HepG2 (cell line): ENCODE data around the gene ZNF274. TPM values are rescaled to one million over a fixed set of nuclear protein-coding genes. Genes with fewer than 3 reads are reported as not detected.

Experiments
- ATF3 ChIP-seq: sonication (generic); formaldehyde crosslinking; IDR thresholded peaks from 2 replicates; pipeline ENCODE4 v1.4.0; 2020; ENCODE audit warnings: missing genetic modification reagents
- HDAC1 ChIP-seq: sonication (generic); formaldehyde crosslinking; IDR thresholded peaks from 2 replicates; pipeline ENCODE4 v1.5.1; 2020; ENCODE audit warnings: mild to moderate bottlenecking, missing genetic modification reagents
- KLF16 ChIP-seq, 2 experiments: sonication (generic) in 1 of 2; formaldehyde crosslinking in 1 of 2; IDR thresholded peaks; 2 replicates each; pipeline versions ENCODE4 v1.6.1 to v1.8.0; 2016 to 2023; ENCODE audit warnings: missing genetic modification reagents in 2 of 2, missing compliant biosample characterization in 1 of 2
- MED1 ChIP-seq: sonication (generic); formaldehyde crosslinking; IDR thresholded peaks from 2 replicates; pipeline ENCODE4 v1.4.0; 2020; ENCODE audit warnings: missing genetic modification reagents
- MED8 ChIP-seq: sonication (generic); formaldehyde crosslinking; IDR thresholded peaks from 2 replicates; pipeline ENCODE4 v1.8.1; 2023; ENCODE audit warnings: mild to moderate bottlenecking, missing genetic modification reagents; ENCODE audit not compliant: insufficient replicate concordance
- NR2F6 ChIP-seq, 2 experiments: IDR thresholded peaks; 2 replicates each; pipeline ENCODE4 v1.6.1; 2016; ENCODE audit warnings: antibody characterized with exemption in 1 of 2, mild to moderate bottlenecking in 1 of 2
- NRL ChIP-seq: sonication (generic); formaldehyde crosslinking; IDR thresholded peaks from 2 replicates; pipeline ENCODE4 v1.5.0; 2020; ENCODE audit warnings: missing genetic modification reagents, mild to moderate bottlenecking, moderate library complexity, borderline replicate concordance
- PCBP2 ChIP-seq: fragments of 200-400 bp; formaldehyde crosslinking; optimal IDR thresholded peaks from 2 replicates; pipeline ENCODE3; 2018; ENCODE audit warnings: low read length, low read depth; ENCODE audit not compliant: poor library complexity, severe bottlenecking
- PHF21A ChIP-seq: sonication (generic); formaldehyde crosslinking; IDR thresholded peaks from 2 replicates; pipeline ENCODE4 v1.5.0; 2020; ENCODE audit warnings: mild to moderate bottlenecking, missing genetic modification reagents
- POGK ChIP-seq: sonication (generic); formaldehyde crosslinking; conservative IDR thresholded peaks from 2 replicates; pipeline ENCODE4 v1.8.0; 2022; ENCODE audit warnings: mild to moderate bottlenecking, moderate library complexity, missing genetic modification reagents
- RXRB ChIP-seq: IDR thresholded peaks from 2 replicates; pipeline ENCODE4 v1.6.1; 2016; ENCODE audit warnings: borderline replicate concordance, missing genetic modification reagents, missing compliant biosample characterization
- SMARCC2 ChIP-seq: fragments of 450-650 bp; IDR thresholded peaks from 2 replicates; pipeline ENCODE4 v1.6.1; 2017; ENCODE audit warnings: antibody characterized with exemption, mild to moderate bottlenecking
- SPEN ChIP-seq: sonication (generic); formaldehyde crosslinking; IDR thresholded peaks from 2 replicates; pipeline ENCODE4 v1.5.1; 2020; ENCODE audit warnings: low read depth, mild to moderate bottlenecking, missing genetic modification reagents
- ZMYM4 ChIP-seq: sonication (generic); formaldehyde crosslinking; IDR thresholded peaks from 2 replicates; pipeline ENCODE4 v1.8.1; 2023; ENCODE audit warnings: mild to moderate bottlenecking, missing genetic modification reagents
- ZNF224 ChIP-seq: sonication (generic); formaldehyde crosslinking; IDR thresholded peaks from 2 replicates; pipeline ENCODE4 v1.5.0; 2020; ENCODE audit warnings: mild to moderate bottlenecking, missing genetic modification reagents
- ZNF280B ChIP-seq: sonication (generic); formaldehyde crosslinking; IDR thresholded peaks from 2 replicates; pipeline ENCODE4 v1.5.0; 2020; ENCODE audit warnings: missing genetic modification reagents, mild to moderate bottlenecking, borderline replicate concordance
- ZNF563 ChIP-seq: sonication (generic); formaldehyde crosslinking; IDR thresholded peaks from 2 replicates; pipeline ENCODE4 v1.8.0; 2022; ENCODE audit warnings: mild to moderate bottlenecking, moderate library complexity, missing genetic modification reagents
- ZNF776 ChIP-seq: sonication (generic); formaldehyde crosslinking; IDR thresholded peaks from 2 replicates; pipeline ENCODE4 v1.4.0; 2020; ENCODE audit warnings: mild to moderate bottlenecking, missing genetic modification reagents
- polyA plus RNA-seq, 8 experiments: library from polyadenylated mRNA; depleted of rRNA in 3 of 8; stranded (reverse) in 7 of 8; unstranded in 1 of 8; fragments of >200 nt; fragmentation: Illumina TruSeq in 4 of 8; extraction: Trizol in 4 of 8; gene quantifications; 2 replicates each; pipeline versions ENCODE4 v1.2.1 to v1.2.3, GENCODE V29; 2011 to 2016; ENCODE audit warnings: low read depth in 4 of 8, missing spikeins in 1 of 8, mixed read lengths in 1 of 8; ENCODE audit not compliant: insufficient read depth in 1 of 8
- total RNA-seq, 5 experiments: library from RNA; depleted of rRNA; stranded (reverse); fragments of >200 nt; fragmentation: Illumina TruSeq; extraction: Trizol; gene quantifications; 2 replicates each; pipeline ENCODE4 v1.2.3, GENCODE V29; 2016; ENCODE audit warnings: low read depth in 1 of 5
- TF ChIP-seq, protein P1 (sequence below): sonication (generic); formaldehyde crosslinking; IDR thresholded peaks from 2 replicates; pipeline ENCODE4 v1.5.0; 2020; ENCODE audit warnings: mild to moderate bottlenecking, missing genetic modification reagents
- TF ChIP-seq, protein P2 (sequence below): sonication (generic); formaldehyde crosslinking; IDR thresholded peaks from 2 replicates; pipeline ENCODE4 v1.8.0; 2022; ENCODE audit warnings: mild to moderate bottlenecking, missing genetic modification reagents; ENCODE audit not compliant: insufficient replicate concordance

ZNF274 gene
- total and polyA plus RNA-seq, 2 of the 13 experiments (the other 11 are each of a cell fraction or from before 2014, with no cell fraction given), result 16.1 to 23.0 TPM

DNA sequence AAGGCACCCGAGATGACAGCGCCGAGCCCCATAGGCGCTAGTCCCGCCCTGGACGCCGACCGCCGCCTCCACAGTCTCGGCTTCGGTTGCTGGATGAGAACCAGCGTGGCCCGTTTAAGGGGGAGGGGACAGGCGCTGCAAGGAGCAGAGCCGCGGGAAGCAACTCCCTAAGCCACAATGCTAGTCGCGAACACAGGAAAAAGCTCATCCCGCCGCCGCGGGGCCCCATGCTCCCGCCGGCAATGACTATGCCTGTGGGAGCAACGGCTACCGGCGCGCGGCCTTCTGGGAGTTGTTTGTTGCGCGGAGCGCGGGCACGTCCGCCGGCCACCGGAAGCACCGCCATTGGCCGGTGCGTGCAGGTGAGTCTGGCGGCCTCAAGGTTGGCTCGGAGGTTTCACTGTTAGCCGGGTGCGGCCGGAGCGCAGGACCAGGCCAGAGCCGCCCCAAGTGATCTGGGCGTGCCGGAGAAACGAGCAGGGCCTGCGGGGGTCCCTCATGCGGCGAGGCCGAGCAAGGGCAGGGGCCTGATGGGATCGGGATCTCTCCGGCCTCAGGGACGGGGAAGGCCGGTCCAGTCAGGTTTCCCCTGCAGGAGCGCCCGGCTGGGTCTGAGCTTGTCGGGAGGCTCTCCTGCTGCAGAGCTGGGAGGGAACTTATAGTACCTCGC is 45.9 kb downstream of the ZNF274 start, which contains the start of gene ZNF544 (continued):
- TF ChIP-seq POGK (CRISPR knock-in tag), result peak; percentile 49; the same call in 1 of the 2 replicates
- peak; percentile 50; the same call in 1 of the 2 replicates for TF ChIP-seq MED1 (CRISPR knock-in tag)
- no peak; the same call in 1 of the 2 replicates for TF ChIP-seq NRL (CRISPR knock-in tag)
- 0 out of 2 replicates have a peak, but pooled peaks have one; percentile 34 for TF ChIP-seq ZNF280B (CRISPR knock-in tag)
- TF ChIP-seq, protein P1, sequence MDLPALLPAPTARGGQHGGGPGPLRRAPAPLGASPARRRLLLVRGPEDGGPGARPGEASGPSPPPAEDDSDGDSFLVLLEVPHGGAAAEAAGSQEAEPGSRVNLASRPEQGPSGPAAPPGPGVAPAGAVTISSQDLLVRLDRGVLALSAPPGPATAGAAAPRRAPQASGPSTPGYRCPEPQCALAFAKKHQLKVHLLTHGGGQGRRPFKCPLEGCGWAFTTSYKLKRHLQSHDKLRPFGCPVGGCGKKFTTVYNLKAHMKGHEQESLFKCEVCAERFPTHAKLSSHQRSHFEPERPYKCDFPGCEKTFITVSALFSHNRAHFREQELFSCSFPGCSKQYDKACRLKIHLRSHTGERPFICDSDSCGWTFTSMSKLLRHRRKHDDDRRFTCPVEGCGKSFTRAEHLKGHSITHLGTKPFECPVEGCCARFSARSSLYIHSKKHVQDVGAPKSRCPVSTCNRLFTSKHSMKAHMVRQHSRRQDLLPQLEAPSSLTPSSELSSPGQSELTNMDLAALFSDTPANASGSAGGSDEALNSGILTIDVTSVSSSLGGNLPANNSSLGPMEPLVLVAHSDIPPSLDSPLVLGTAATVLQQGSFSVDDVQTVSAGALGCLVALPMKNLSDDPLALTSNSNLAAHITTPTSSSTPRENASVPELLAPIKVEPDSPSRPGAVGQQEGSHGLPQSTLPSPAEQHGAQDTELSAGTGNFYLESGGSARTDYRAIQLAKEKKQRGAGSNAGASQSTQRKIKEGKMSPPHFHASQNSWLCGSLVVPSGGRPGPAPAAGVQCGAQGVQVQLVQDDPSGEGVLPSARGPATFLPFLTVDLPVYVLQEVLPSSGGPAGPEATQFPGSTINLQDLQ (CRISPR knock-in tag), result 0 out of 2 replicates have a peak, but pooled peaks have one; percentile 28
- TF ChIP-seq, protein P2, sequence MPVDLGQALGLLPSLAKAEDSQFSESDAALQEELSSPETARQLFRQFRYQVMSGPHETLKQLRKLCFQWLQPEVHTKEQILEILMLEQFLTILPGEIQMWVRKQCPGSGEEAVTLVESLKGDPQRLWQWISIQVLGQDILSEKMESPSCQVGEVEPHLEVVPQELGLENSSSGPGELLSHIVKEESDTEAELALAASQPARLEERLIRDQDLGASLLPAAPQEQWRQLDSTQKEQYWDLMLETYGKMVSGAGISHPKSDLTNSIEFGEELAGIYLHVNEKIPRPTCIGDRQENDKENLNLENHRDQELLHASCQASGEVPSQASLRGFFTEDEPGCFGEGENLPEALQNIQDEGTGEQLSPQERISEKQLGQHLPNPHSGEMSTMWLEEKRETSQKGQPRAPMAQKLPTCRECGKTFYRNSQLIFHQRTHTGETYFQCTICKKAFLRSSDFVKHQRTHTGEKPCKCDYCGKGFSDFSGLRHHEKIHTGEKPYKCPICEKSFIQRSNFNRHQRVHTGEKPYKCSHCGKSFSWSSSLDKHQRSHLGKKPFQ (CRISPR knock-in tag), result peak; percentile 57
- 0 out of 2 replicates have a peak, but pooled peaks have one; percentile 37 for TF ChIP-seq ATF3 (CRISPR knock-in tag)
- 0 out of 4 replicates have a peak, but pooled peaks of 1 of the 2 experiments have one; percentile 30 for TF ChIP-seq KLF16 (CRISPR knock-in tag; IDR thresholded peaks at IDR 0.05)
- peak; percentile 60; the same call in 1 of the 2 replicates for TF ChIP-seq ZNF224 (CRISPR knock-in tag)
- peak; percentile 17; the same call in 1 of the 2 replicates for TF ChIP-seq RXRB (CRISPR knock-in tag)
- peak; percentile 81 for TF ChIP-seq SPEN (CRISPR knock-in tag)
- TF ChIP-seq MED8 (CRISPR knock-in tag), result peak; percentile 45
- peak; percentile 74 for TF ChIP-seq HDAC1
- no peak for TF ChIP-seq PCBP2
- TF ChIP-seq ZMYM4 (CRISPR knock-in tag), result peak; percentile 32
- no peak for TF ChIP-seq SMARCC2
- TF ChIP-seq ZNF563 (CRISPR knock-in tag), result no peak
- TF ChIP-seq PHF21A (CRISPR knock-in tag), result peak; percentile 59; the same call in 1 of the 2 replicates
- TF ChIP-seq ZNF776, result 0 out of 2 replicates have a peak, but pooled peaks have one; percentile 25
- no peak for TF ChIP-seq NR2F6 (IDR thresholded peaks at IDR 0.05)
- no peak for TF ChIP-seq NR2F6 (CRISPR knock-in tag; IDR thresholded peaks at IDR 0.05)
